HEK293T (cell line): ENCODE data around the gene RUSC1.

ENCODE experiments used
- ARNT ChIP-seq: fragments of 450-650 bp; IDR thresholded peaks from 2 replicates; pipeline ENCODE4 v1.6.1; 2017; ENCODE audit warnings: mild to moderate bottlenecking
- BHLHE40 ChIP-seq: fragments of 450-650 bp; IDR thresholded peaks from 2 replicates; pipeline ENCODE4 v1.6.1; 2016; ENCODE audit warnings: mild to moderate bottlenecking, moderate library complexity, borderline replicate concordance
- CTBP1 ChIP-seq: fragments of 450-650 bp; IDR thresholded peaks from 2 replicates; pipeline ENCODE4 v1.6.1; 2016; ENCODE audit warnings: borderline replicate concordance
- ELF4 ChIP-seq: fragments of 450-650 bp; IDR thresholded peaks from 2 replicates; pipeline ENCODE4 v1.6.1; 2017; ENCODE audit warnings: antibody characterized with exemption
- FOXK2 ChIP-seq: fragments of 450-650 bp; IDR thresholded peaks from 2 replicates; pipeline ENCODE4 v1.6.1; 2016; ENCODE audit warnings: mild to moderate bottlenecking
- HDGF ChIP-seq: fragments of 450-650 bp; IDR thresholded peaks from 2 replicates; pipeline ENCODE4 v1.6.1; 2017; ENCODE audit warnings: antibody characterized with exemption, borderline replicate concordance
- NFRKB ChIP-seq: fragments of 450-650 bp; IDR thresholded peaks from 2 replicates; pipeline ENCODE4 v1.6.1; 2016; ENCODE audit warnings: mild to moderate bottlenecking, moderate library complexity
- PKNOX1 ChIP-seq: fragments of 450-650 bp; IDR thresholded peaks from 2 replicates; pipeline ENCODE4 v1.6.1; 2016
- SP1 ChIP-seq: fragments of 450-650 bp; IDR thresholded peaks from 2 replicates; pipeline ENCODE4 v1.6.1; 2017
- SUZ12 ChIP-seq: fragments of 450-650 bp; IDR thresholded peaks from 2 replicates; pipeline ENCODE4 v1.6.1; 2016; ENCODE audit warnings: mild to moderate bottlenecking
- ZNF384 ChIP-seq: fragments of 450-650 bp; IDR thresholded peaks from 2 replicates; pipeline ENCODE4 v1.6.1; 2016

GRCh38 chr1:155282488-155283091 is 38.1 kb upstream of the RUSC1 start:
- TF ChIP-seq BHLHE40 (no peak), SUZ12 (no peak), SP1 (no peak), CTBP1 (no peak), HDGF (no peak), PKNOX1 (no peak), ELF4 (no peak), ARNT (no peak), NFRKB (no peak), ZNF384 (no peak), FOXK2 (no peak)
